DMS53 treated with DMSO at 0.1 percent for 48 hours (cell line): ENCODE data around the gene PTH1R.
"Not testable (repeated sequence)": the region's sequence is repeated elsewhere in the genome, so short reads cannot be mapped to it uniquely, and the experiment has no call there.

Experiments used
- DNase-seq: peaks from one replicate; lab custom pipeline; 2025; ENCODE audit not compliant: unreplicated experiment; lab: John Stamatoyannopoulos, UW

Gene PTH1R

GRCh38 chr3:46910166-46910760 lies 32.7 kb downstream of the PTH1R start:
- no peak for DNase-seq

- not testable (repeated sequence) for DNase-seq
Observed at GRCh38 chr3:46910914-46911313, 33.4 kb downstream of the PTH1R start.

GRCh38 chr3:46912986-46913385 lies 35.5 kb downstream of the PTH1R start:
- no peak for DNase-seq

GRCh38 chr3:46913644-46914043 lies 36.1 kb downstream of the PTH1R start:
- peak; percentile 31 for DNase-seq

GRCh38 chr3:46914849-46915248 lies 37.3 kb downstream of the PTH1R start:
- DNase-seq, result no peak

GRCh38 chr3:46915297-46915822 lies 37.8 kb downstream of the PTH1R start:
- DNase-seq, result no peak

GRCh38 chr3:46916278-46916677 lies 38.8 kb downstream of the PTH1R start:
- DNase-seq, result no peak

GRCh38 chr3:46916799-46917198 lies 39.3 kb downstream of the PTH1R start:
- DNase-seq, result no peak

- no peak for DNase-seq
Observed at GRCh38 chr3:46917257-46917656, 39.7 kb downstream of the PTH1R start.

- DNase-seq, result no peak
Observed at GRCh38 chr3:46918202-46918601, 40.7 kb downstream of the PTH1R start.

- DNase-seq, result no peak
Observed at GRCh38 chr3:46918634-46919033, 41.1 kb downstream of the PTH1R start.

GRCh38 chr3:46921041-46921440 lies 43.5 kb downstream of the PTH1R start:
- no peak for DNase-seq

- DNase-seq, result no peak
Observed at GRCh38 chr3:46921871-46922271, 44.4 kb downstream of the PTH1R start.

GRCh38 chr3:46922426-46922825 lies 44.9 kb downstream of the PTH1R start:
- no peak for DNase-seq

- no peak for DNase-seq
Observed at GRCh38 chr3:46922871-46923558, 45.5 kb downstream of the PTH1R start.

- no peak for DNase-seq
Observed at GRCh38 chr3:46923559-46924350, 46.2 kb downstream of the PTH1R start.

GRCh38 chr3:46924921-46925584 lies 47.5 kb downstream of the PTH1R start:
- DNase-seq, result no peak

- no peak for DNase-seq
Observed at GRCh38 chr3:46925585-46925934, 48.0 kb downstream of the PTH1R start.

GRCh38 chr3:46926039-46926438 lies 48.5 kb downstream of the PTH1R start:
- no peak for DNase-seq

GRCh38 chr3:46926447-46926846 lies 48.9 kb downstream of the PTH1R start:
- DNase-seq, result no peak
